Non-pigmented ciliary epithelial cell (primary cell): ENCODE results near the gene CDH8.

Experiments
- DNase-seq: peaks from one replicate; pipeline ENCODE4 v3.0.0-alpha.2; 2010; ENCODE audit warnings: low read depth

Gene CDH8

GRCh38 chr16:61644736-61645135 lies 391.5 kb downstream of the CDH8 start:
- no peak for DNase-seq

- no peak for DNase-seq
These were observed 418.9 kb downstream of the CDH8 start for GRCh38 chr16:61617219-61617783.

- no peak for DNase-seq
These were observed 420.1 kb downstream of the CDH8 start for GRCh38 chr16:61616088-61616487.

- no peak for DNase-seq
These were observed 424.3 kb downstream of the CDH8 start for GRCh38 chr16:61611847-61612491.

GRCh38 chr16:61606581-61606980 lies 429.7 kb downstream of the CDH8 start:
- DNase-seq = no peak
